HL-60/S4 (cell line): ENCODE measurements around the gene RELB.

Source experiments
- in situ Hi-C: fragments of 300-500 bp; cut with MboI; formaldehyde crosslinking; loops from 2 replicates; pipeline ENCODE4 v1.14.3; 2022; ENCODE audit warnings: low sequenced_read_pairs

RELB gene

GRCh38 chr19:45016388-45017314 lies 15.4 kb downstream of the RELB start:
- in situ Hi-C loops, result no loop called here

GRCh38 chr19:45019187-45019586 lies 17.9 kb downstream of the RELB start:
- in situ Hi-C loops, result no loop called here

- in situ Hi-C loops, result no loop called here
Measured at GRCh38 chr19:45020071-45020470, 18.8 kb downstream of the RELB start.

GRCh38 chr19:45021971-45022370 lies 20.7 kb downstream of the RELB start:
- in situ Hi-C loops, result no loop called here

GRCh38 chr19:45023048-45023447 lies 21.8 kb downstream of the RELB start:
- in situ Hi-C loops, result no loop called here

GRCh38 chr19:45025264-45025663 lies 24.0 kb downstream of the RELB start:
- in situ Hi-C loops, result no loop called here

- in situ Hi-C loops, result no loop called here
Measured at GRCh38 chr19:45027371-45027770, 26.1 kb downstream of the RELB start.

GRCh38 chr19:45030825-45031224 lies 29.6 kb downstream of the RELB start:
- in situ Hi-C loops, result no loop called here

GRCh38 chr19:45032421-45032820 lies 31.2 kb downstream of the RELB start:
- in situ Hi-C loops, result no loop called here

- in situ Hi-C loops, result no loop called here
Measured at GRCh38 chr19:45035755-45036154, 34.5 kb downstream of the RELB start.

GRCh38 chr19:45037393-45038169 lies 36.3 kb downstream of the RELB start:
- in situ Hi-C loops, result no loop called here

GRCh38 chr19:45038931-45039893 lies 37.9 kb downstream of the RELB start, which contains the start of gene CLASRP:
TSS of gene CLASRP (plus strand) at chr19:45039045. CDS start at chr19:45040213, 1,168 bp downstream.
- in situ Hi-C loops, result no loop called here

- in situ Hi-C loops, result no loop called here
Measured at GRCh38 chr19:45040059-45040771, 39.0 kb downstream of the RELB start.

- in situ Hi-C loops, result no loop called here
Measured at GRCh38 chr19:45041125-45041524, 39.9 kb downstream of the RELB start.

GRCh38 chr19:45045671-45046353 lies 44.5 kb downstream of the RELB start:
- in situ Hi-C loops, result no loop called here

- in situ Hi-C loops, result no loop called here
Measured at GRCh38 chr19:45046355-45046754, 45.1 kb downstream of the RELB start.

GRCh38 chr19:45047188-45047797 lies 46.0 kb downstream of the RELB start:
- in situ Hi-C loops, result no loop called here

GRCh38 chr19:45049073-45049736 lies 47.9 kb downstream of the RELB start:
- in situ Hi-C loops, result no loop called here
